Body of pancreas (tissue), 4 donors: ENCODE measurements around the gene FGF22. TPM values are rescaled to one million over a fixed set of nuclear protein-coding genes. Genes with fewer than 3 reads are reported as not detected.

Experiments used
- ATAC-seq: fragments of 150-250 bp; one replicate; pipeline ENCODE4 v1.9.1; 2016
- DNase-seq, 4 donors: peaks; one replicate each; pipeline ENCODE4 v3.0.0-alpha.2; 2019
- H3K27ac ChIP-seq, 4 donors: fragments of 200-600 bp; sonication (generic); 1 replicate in 3 of 4; 2 replicates in 1 of 4; pipeline versions ENCODE4 v1.5.1 to v1.6.1; 2016 to 2019; ENCODE audit warnings: mild to moderate bottlenecking in 1 of 4, mixed read lengths in 1 of 4, moderate library complexity in 1 of 4
- H3K27me3 ChIP-seq, 2 donors: fragments of 200-600 bp; sonication (generic); one replicate each; pipeline ENCODE4 v1.6.0; 2016; ENCODE audit warnings: mild to moderate bottlenecking in 1 of 2
- H3K36me3 ChIP-seq, 2 donors: fragments of 200-600 bp; sonication (generic); replicated peaks in 1 of 2; 2 replicates each; pipeline ENCODE4 v1.5.1; 2016; ENCODE audit warnings: low read depth in 2 of 2; ENCODE audit not compliant: insufficient read depth in 1 of 2
- H3K4me1 ChIP-seq: fragments of 200-600 bp; sonication (generic); one replicate; pipeline ENCODE4 v1.6.0; 2016
- H3K4me3 ChIP-seq, 2 donors: fragments of 200-600 bp; sonication (generic); 1 replicate in 1 of 2; 2 replicates in 1 of 2; pipeline ENCODE4 v1.5.1; 2016 to 2019
- H3K9me3 ChIP-seq, 3 donors: fragments of 200-600 bp; sonication (generic); 1 replicate in 2 of 3; 2 replicates in 1 of 3; pipeline ENCODE4 v1.5.1; 2016
- CTCF ChIP-seq, 7 experiments: fragments of 450-650 bp in 4 of 7; fragments of 200-600 bp in 3 of 7; sonication (generic) in 3 of 7; IDR thresholded peaks; one replicate each; pipeline ENCODE4 v1.5.1; 2016 to 2019; ENCODE audit warnings: antibody characterized with exemption in 7 of 7
- POLR2A ChIP-seq, 3 donors: fragments of 450-650 bp; IDR thresholded peaks; one replicate each; pipeline ENCODE4 v1.6.1; 2016; ENCODE audit warnings: antibody characterized with exemption in 3 of 3, mild to moderate bottlenecking in 2 of 3
- WGBS, 2 donors: methylation state at CpG; one replicate each; pipeline ENCODE4 v1.1.5; 2017; 5-methylcytosine and 5-hydroxymethylcytosine counted together
- intact Hi-C: fragments of 100-400 bp; cut with DNase I; formaldehyde crosslinking; loops from one replicate; pipeline ENCODE4 v1.15.1; 2023
- total RNA-seq, 2 donors: library from RNA; depleted of rRNA; stranded (reverse); fragments of >200 nt; gene quantifications; one replicate each; pipeline ENCODE4 v1.1.0, GENCODE V29; 2016

The FGF22 gene
- total RNA-seq, 2 donors from 2014 or later, result not detected

GRCh38 chr19:686589-687297 is 47.1 kb downstream of the FGF22 start:
- 69 to 74% methylated on average over 4 to 13 of the region's 17 CpGs for WGBS, 2 donors
- TF ChIP-seq POLR2A (IDR thresholded peaks at IDR 0.05), result no peak
- TF ChIP-seq CTCF (IDR thresholded peaks at IDR 0.05), result no peak
- H3K4me3 ChIP-seq, result no peak overlapping the region
- H3K4me1 ChIP-seq, result no peaks in the 10 kb centered on the region
- no peaks in the 10 kb centered on the region for H3K27me3 ChIP-seq
- H3K27ac ChIP-seq, result no peak overlapping the region
- no peaks in the 10 kb centered on the region for H3K9me3 ChIP-seq
- DNase-seq (no peak), ATAC-seq (no peak)
- H3K36me3 ChIP-seq, result no peaks in the 10 kb centered on the region
- intact Hi-C loops, result no loop called here

- H3K27ac ChIP-seq, result no peak overlapping the region
- H3K4me1 ChIP-seq, result no peaks in the 10 kb centered on the region
- DNase-seq (no peak), ATAC-seq (no peak)
- intact Hi-C loops, result no loop called here
- no peaks in the 10 kb centered on the region for H3K36me3 ChIP-seq
- 86 to 94% methylated on average over 7 to 11 of the region's 11 CpGs for WGBS, 2 donors
- no peak overlapping the region for H3K4me3 ChIP-seq
- no peaks in the 10 kb centered on the region for H3K9me3 ChIP-seq
- TF ChIP-seq POLR2A (IDR thresholded peaks at IDR 0.05), result no peak
- no peak for TF ChIP-seq CTCF (IDR thresholded peaks at IDR 0.05)
- no peaks in the 10 kb centered on the region for H3K27me3 ChIP-seq
These were observed 48.0 kb downstream of the FGF22 start for GRCh38 chr19:687569-688166.

- intact Hi-C loops, result no loop called here
- H3K4me3 ChIP-seq, result no peak overlapping the region
- no peaks in the 10 kb centered on the region for H3K27me3 ChIP-seq
- H3K9me3 ChIP-seq, result no peaks in the 10 kb centered on the region
- WGBS, 2 donors, result 41 to 58% methylated on average over 13 to 15 of the region's 15 CpGs
- DNase-seq, result no peak
- no peak for ATAC-seq
- H3K4me1 ChIP-seq, result no peaks in the 10 kb centered on the region
- no peak overlapping the region for H3K27ac ChIP-seq
- no peaks in the 10 kb centered on the region for H3K36me3 ChIP-seq
- TF ChIP-seq POLR2A (IDR thresholded peaks at IDR 0.05) (no peak), CTCF (IDR thresholded peaks at IDR 0.05) (no peak)
These were observed 48.5 kb downstream of the FGF22 start for GRCh38 chr19:688214-688613.

- ATAC-seq (no peak), DNase-seq (no peak)
- intact Hi-C loops, result no loop called here
- Histone ChIP-seq H3K9me3 (no peaks in the 10 kb centered on the region), H3K4me1 (no peaks in the 10 kb centered on the region), H3K27ac (no peak overlapping the region), H3K4me3 (no peak overlapping the region), H3K27me3 (no peaks in the 10 kb centered on the region), H3K36me3 (no peaks in the 10 kb centered on the region)
- no peak for TF ChIP-seq CTCF (IDR thresholded peaks at IDR 0.05)
- no peak for TF ChIP-seq POLR2A (IDR thresholded peaks at IDR 0.05)
- WGBS, 2 donors, result 62 to 78% methylated on average over 17 of the region's 17 CpGs
These were observed 49.3 kb downstream of the FGF22 start for GRCh38 chr19:688992-689391.

- Histone ChIP-seq H3K4me3 (no peak overlapping the region), H3K4me1 (no peaks in the 10 kb centered on the region), H3K27ac (no peak overlapping the region), H3K36me3 (no peaks in the 10 kb centered on the region), H3K9me3 (no peaks in the 10 kb centered on the region), H3K27me3 (no peaks in the 10 kb centered on the region)
- WGBS, 2 donors, result 61 to 68% methylated on average over 18 of the region's 18 CpGs
- TF ChIP-seq CTCF (IDR thresholded peaks at IDR 0.05), result no peak
- TF ChIP-seq POLR2A (IDR thresholded peaks at IDR 0.05), result no peak
- ATAC-seq (no peak), DNase-seq (no peak)
- intact Hi-C loops, result no loop called here
These were observed 50.5 kb downstream of the FGF22 start for GRCh38 chr19:690203-690602.
